ENCODE results near the gene TMEM53.

TMEM53 gene

DNA sequence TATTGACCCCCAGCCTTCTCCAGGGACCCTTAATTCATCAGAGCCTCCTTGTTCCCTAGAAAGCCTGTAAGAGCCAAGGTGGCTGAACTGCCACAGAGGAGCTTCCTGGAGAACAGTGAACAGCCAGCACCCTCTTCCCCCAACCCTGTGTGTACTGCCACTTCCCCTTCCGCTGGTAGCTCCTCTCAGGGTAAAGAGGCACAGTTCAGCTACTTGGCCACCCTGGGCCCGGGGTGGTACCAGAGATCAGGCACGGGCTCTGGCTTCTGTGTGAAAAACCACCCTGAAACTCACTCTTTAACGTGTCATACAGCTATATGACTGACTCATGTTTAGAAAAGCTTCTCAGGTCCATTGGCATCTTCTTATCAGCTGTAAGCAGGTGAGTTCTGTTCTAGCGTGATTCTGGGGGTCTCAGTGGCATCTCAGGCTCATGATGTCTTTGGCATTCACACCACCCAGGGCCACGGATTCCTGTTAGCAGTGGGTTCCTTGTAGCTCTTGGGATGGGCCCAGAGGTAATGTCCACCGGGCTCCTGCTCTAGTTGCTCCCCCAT lies 22.6 kb upstream of the TMEM53 start:
- DNase-seq (ENCODE audit: low read depth): no peak

DNA sequence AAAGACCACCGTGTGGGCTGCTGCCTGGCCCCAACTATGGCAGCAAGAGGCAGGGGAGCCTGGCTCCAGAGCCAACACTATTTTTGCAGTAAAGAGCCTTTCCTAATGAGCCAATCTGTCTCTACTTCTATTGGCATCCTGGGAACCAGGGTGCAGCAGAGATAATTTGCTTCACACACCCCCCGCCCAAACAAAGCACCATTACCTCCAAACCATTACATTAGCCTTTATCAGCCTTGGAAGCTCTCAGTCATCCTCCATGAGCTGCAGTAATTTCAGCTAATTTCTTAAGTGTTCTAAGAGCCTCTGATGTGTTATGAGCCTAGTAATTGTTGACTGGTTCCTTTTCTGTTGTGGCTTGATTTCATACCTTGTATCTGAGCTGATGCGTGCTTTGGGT lies 21.8 kb upstream of the TMEM53 start:
- DNase-seq (ENCODE audit: low read depth): no peak

DNA sequence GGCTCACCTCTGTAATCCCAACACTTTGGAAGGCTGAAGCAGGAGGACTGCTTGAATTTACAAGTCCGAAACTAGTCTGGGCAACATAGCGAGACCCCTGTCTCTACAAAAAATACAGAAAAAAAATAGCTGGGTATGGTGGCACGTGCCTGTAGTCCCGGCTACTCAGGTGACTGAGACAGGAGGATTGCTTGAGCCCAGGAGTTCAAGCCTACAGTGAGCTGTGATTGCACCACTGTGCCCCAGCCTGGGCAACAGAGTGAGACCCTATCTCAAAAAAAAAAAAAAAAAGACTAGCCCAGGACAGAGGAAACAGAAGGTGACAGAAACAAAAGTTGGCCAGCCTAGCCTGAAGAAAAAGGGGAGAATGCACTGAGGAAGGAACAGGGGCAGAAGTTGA lies 21.4 kb upstream of the TMEM53 start:
- no peak for DNase-seq (ENCODE audit: low read depth)

DNA sequence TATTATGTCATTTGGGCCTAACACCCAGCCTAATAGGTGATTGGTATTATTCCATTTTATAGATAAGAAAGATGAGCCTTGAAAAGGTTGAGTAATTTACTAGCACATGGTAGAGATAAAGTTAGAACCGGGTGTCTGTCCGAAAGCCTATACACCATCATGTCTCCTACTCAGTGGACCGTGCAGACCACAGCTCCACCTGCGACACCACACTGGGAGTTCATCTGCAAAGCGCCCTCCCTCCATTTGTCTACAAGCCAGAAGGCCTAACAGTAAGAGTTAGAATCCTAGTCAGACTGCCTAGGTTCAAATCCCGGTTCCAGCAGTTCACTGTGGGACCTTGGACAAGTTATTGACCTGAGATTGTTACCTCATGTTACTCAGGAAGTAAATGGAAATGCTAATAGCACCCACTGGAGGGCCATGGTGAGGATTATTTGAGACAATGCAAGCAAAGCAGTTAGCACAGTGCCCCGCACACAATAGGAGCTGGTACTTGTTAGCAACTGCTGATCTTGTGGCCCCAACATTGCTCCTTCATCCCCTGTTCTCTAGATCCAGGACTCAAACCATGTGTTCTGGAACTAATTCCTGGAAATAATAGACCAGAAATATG lies 20.7 kb upstream of the TMEM53 start:
- no peak for DNase-seq (ENCODE audit: low read depth)

DNA sequence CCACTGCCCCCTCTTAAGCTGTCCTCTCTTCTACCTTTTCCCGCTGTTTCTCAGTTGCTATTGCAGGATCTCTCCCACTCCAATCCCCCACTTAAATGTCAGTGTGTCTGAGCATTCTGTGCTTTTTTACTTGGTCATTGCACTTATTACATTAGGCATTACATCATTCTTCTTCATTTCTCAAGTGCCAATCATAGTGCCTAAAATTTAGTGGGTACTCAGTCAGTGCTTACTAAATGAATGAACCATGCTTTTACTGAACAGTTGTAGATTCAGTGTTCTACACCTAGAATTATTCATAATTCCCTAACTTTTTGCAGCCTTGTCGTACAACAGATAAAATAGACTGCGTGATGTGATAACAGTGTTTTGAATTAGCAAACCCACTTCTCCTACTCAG lies 19.6 kb upstream of the TMEM53 start:
- DNase-seq (ENCODE audit: low read depth): no peak

DNA sequence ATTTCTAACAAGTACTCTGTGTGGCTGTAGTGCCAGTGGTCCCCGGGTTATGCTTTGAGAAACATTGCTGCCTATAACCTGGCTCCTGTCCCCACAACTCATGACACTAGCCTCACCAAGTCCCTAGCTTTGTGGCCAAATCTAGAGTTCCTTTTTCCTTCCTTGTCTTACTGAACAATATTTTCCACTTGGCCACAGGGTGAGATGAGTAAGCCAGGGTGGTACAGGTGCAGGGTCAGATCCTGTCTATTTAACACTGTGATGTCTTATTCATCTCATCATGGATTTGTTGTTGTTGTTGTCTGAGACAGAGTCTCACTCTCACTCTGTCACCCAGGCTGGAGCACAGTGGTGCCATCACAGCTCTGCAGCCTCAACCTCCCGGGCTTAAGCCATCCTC lies 18.9 kb upstream of the TMEM53 start:
- DNase-seq (ENCODE audit: low read depth): no peak

DNA sequence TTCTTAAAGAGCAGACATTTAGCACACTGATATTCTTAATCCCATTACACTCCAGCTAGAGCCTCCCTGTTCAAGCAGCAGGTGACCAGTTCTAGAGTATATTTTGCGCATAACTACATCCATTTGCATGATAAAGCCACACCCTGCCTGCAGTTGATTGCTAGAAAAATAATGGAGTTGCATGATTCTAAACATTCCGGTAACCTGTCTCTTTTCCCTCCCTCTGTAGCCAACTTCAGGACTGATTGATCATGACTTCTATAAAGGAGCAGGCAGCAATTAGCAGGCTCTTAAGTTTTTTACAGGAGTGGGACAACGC lies 15.1 kb upstream of the TMEM53 start:
- DNase-seq (ENCODE audit: low read depth): no peak

DNA sequence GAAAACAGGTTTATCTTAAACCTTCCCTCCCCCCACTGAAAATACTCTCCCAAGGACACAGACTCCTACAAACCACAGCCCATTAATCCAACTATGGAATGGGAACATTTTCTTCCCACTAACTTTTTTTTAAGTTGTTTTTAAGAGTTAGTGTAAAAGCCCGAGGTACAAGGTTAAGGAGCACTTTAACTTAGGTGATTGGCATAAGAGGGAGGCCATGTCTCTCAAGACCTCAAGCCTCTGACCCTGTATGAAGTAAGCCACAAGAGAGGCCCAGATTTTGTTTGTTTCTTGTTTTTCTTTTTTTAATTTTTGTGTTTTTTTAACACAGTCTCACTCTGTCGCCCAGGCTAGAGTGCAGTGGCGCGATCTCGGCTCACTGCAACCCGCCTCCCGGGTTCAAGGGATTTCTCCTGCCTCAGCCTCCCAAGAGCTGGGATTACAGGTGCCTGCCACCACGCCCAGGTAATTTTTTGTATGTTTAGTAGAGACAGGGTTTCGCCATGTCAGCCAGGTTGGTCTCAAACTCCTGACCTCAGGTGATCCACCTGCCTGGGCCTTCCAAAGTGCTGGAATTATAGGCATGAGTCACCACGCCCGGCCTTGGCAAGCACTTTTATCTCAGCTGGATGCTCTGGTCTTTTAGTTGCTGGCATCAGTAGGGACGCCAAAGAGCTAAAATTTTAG lies 14.6 kb upstream of the TMEM53 start:
- no peak for DNase-seq (ENCODE audit: low read depth)

DNA sequence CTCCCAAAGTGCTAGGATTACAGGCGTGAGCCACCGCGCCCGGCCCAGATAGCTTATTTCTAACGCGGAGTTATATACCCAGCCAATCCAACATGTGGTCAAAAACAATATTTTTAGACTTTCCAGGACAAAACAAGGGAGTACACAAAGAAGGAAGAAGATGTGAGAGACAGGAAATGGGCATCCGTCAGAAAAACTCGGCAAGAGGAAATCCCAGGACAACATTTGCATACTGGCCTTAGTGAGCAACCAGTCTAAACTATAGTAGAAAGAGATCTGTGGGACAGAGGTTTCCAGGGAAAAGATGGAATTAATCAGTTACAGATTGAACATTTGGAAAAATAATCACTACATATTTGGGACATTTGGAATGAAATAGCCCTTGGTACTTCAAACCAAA lies 11.6 kb upstream of the TMEM53 start:
- no peak for DNase-seq (ENCODE audit: low read depth)

DNA sequence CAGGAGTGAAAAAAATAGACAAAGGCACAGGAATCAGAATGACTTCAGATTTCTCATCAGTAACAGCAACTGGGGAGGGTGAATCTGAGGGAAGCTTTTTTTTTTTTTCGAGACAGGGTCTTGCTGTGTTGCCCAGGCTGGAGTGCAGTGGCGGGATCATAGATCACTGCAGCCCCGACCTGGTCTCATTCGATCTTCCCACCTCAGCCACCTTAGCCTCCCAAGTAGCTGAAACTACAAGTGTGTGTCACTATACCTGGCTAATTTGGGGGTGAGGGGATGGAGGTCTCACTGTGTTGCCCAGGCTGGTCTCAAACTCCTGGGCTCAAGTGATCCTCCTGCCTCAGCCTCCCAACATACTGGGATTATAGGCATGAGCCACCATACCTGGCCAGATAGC lies 10.9 kb upstream of the TMEM53 start:
- DNase-seq (ENCODE audit: low read depth): no peak

DNA sequence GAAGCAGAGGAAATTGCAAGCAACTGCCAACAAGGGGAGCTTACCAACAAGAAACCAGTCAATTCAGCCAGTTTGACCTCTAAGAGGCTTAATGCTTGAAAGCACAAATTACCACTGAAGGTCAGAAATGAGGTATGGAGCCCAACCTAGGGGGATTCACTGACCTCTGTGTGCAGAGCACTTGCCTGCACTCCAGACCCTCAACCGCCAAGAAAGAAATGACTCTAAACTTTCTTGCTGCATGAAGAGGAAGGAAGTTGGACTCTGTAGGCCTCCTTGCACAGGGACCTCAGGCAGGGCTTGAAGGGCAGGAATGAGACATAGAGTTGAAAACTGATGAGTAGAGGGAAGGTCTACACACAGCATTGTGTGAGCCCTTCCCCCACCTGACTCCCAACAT lies 10.2 kb upstream of the TMEM53 start:
- no peak for DNase-seq (ENCODE audit: low read depth)

DNA sequence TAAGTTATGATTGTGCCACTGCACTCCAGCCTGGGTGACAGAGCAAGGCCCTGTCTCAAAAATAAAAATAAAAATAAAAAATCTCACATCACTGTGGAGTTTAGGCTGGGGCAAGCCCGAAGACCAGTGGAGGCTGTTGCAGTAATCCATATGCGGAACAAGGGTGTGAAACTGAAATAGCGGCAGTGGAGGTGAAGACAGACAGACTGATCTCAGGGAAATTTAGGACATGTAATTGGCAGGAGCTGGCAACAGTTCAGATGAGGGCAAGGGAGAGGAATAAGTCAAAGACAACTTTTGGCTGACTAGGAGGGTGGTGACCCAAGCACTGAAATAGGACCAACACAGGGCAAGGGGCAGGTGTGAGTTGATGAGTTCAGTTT lies 8.6 kb upstream of the TMEM53 start:
- DNase-seq (ENCODE audit: low read depth): no peak

DNA sequence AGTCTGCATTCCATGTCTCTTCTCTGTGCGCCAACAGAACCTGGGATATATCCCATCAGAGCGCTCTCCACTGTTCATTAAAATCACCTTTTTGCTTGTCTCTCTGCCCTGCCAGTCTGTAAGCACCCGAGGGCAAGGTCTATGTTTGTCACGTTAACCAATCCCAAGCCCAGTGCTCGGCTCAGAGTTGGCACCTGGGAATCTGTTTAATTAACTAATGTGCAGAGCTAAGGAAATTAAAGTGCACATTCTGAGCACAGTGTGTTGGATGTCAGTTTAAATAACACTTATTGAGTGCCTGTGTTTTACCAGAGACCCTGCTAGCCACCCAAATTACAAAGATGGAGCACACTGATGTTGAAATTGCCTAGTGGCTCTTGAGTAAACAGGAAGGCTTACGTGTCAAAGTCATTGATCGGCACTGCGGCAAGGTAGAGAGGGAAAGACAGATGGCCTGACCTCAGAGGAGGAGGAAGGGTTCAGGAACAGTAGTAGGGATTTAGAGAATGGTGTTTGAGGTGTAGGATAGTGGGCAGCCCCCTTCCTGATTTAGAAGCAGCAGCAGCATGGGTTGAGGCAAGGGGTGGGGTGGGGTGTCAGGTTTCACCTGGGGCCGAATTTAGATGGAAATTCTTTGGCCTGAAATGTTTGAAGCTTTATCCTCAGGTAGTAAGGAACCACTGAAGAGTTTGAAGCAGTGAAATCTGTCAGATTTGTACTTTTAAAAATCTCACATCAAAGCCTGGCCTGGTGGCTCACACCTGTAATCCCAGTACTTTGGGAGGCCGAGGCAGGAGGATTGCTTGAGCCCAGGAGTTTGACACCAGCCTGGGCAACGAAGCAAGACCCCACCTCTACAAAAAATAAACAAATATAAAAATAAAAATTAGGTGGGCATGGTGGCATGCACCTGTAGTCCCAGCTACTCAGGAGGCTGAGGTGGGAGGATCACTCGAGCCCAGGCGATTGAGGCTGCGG lies 7.9 kb upstream of the TMEM53 start:
- no peak for DNase-seq (ENCODE audit: low read depth)

DNA sequence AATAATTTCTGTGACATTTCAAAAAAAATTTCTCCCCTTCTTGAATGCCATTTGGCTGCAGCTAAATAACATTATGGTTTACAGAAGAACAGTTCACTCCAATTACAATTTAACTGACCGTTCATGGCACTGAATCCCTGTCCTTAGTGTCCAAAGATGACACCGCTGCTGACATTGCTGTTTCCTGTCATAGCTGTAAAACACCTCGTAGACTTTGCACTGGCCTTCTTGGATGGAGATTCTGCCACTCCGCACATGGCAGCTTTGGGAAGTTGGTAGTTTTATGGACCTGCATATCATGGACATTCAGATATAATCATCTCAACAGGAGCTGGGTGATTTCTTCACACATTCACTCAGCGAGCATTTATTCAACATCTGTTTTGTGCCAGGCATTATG lies 5.2 kb upstream of the TMEM53 start:
- DNase-seq (ENCODE audit: low read depth): no peak

DNA sequence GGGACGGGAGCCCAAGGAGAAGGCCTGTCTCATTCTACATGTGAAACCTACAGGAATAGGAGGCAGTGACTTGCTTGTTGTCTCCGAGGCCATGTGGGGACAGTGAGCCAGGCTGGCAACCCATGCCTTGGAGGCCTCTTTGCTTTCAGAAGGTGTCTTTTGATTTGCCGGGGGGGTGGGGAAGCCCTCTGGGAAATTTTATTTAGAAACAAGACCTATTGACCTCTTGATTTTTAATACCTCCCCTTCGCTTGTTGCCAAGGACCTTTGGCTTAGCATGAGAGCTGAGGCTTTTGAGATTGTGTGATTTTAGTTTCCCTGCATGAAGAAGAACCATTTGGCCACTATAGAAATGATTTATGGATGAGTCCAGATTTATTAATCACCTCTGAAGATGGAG lies 4.3 kb upstream of the TMEM53 start:
- no peak for DNase-seq (ENCODE audit: low read depth)

DNA sequence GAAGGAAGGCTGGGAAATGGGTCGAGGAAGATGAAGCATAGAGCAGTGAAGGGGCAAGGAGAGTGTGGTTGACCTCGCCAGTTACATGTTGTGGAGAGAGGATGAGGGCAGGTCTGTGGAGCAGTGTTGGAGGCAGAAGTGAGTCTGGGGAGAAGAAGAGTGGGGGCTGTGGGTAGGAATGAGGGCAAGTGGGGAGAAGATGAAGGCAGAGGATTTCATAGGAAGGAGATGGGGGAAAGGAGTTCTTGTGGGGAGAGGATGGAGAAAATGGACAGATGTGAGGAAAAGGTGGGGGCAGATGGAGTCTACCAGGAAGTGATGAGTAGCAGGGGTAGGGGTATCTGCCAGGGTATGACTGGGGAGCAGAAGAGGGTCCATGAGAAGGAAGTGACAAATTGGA lies 3.8 kb upstream of the TMEM53 start:
- no peak for DNase-seq (ENCODE audit: low read depth)

DNA sequence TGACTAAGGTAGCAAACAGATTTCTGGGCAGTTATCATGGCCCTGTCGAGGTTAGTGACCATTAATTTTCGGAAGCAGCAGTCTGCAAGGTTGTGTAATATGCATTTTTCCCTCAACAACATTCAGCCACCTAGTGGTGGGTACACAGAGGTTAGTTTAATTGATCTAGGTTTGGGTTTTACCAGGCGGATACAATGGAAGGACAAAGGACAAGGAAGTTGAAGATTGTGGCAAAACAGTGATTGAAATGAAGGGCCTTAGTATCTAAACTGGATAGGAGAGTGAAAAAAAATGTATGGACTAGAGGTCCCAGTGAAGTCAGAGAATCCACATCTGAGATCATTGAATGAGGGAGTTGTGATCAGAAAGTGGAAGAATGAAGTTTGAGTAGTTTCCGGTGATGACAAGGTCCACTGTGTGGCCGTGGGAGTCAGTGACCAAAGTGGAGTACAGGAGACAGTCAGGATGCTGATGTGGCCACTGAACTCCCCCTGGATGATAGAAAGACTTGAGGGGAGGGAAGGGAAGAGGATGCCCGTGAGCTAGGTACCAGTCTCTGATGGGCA lies 3.0 kb upstream of the TMEM53 start:
- no peak for DNase-seq (ENCODE audit: low read depth)

DNA sequence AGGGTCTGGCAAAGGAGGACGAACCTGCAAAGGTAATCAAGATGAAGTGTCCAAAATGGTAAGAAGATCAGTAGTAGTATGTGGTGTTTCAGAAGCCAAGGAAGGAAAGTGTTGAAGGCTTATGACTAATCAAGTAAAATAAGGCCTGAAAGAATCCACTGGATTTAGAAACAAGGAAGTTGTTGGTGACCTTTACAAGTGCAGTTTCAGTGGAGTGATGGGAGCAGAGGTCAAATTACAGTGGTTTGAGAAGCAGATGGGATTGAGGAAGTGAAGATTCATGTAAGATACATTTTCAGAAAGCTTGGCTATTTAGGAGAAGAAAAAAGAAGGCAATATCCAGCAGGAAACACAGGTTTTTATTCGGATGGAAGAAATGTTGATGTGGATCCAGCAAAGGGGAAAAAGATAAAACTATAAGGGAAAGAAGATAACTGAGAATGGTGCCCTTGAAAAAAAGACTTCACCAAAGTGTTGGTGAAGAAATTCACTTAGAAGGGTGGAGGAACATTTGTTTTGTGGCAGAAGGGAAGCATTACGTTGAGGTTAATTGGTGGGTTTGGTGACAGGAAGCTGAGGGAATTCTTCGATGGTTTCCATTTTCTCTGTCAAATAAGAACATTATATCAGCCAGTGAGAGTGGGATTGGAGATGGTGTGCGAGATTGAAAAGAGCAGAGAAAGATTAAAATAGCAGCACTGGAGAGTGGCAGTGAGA lies 2.4 kb upstream of the TMEM53 start:
- no peak for DNase-seq (ENCODE audit: low read depth)

DNA sequence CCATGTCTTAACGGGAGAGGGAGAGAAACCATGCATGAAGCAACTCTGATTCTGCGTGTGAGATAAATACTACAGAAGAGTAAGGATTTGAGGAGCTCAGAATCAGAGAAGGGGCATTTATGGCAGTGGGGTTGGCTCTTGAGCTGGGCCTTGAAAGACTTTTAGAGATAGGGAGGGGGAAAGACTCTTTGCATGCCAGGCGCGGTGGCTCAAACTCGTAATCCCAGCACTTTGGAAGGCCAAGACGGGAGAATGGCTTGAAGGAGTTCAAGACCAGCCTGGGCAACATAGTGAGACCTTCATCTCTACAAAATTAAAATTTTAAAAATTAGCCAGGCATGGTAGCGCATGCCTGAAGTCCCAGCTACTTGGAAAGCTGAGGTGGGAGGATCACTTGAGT lies 905 bp upstream of the TMEM53 start:
- DNase-seq (ENCODE audit: low read depth): no peak

DNA sequence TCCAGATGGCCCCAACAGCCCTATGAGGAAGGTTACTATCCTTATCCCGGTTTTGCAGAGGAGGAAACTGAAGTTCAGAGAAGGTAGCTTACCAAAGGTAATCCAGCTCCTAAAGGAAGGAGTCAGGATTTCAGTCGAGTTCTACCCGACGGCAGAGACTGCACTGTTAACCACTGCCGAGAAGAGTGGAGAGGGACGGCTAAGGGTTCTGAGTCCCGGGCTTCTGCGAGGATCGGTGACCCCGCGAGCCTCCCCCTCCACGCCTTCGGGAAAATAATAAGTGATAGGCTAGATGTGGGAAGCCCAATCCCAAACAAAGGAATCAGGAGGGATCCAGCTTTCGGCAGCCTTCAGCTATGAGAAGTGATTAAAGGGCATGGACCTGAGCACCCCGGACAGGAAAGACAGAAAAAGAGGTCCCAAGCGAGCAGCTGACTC lies 587 bp downstream of the TMEM53 start:
- no peak for DNase-seq (ENCODE audit: low read depth)

DNA sequence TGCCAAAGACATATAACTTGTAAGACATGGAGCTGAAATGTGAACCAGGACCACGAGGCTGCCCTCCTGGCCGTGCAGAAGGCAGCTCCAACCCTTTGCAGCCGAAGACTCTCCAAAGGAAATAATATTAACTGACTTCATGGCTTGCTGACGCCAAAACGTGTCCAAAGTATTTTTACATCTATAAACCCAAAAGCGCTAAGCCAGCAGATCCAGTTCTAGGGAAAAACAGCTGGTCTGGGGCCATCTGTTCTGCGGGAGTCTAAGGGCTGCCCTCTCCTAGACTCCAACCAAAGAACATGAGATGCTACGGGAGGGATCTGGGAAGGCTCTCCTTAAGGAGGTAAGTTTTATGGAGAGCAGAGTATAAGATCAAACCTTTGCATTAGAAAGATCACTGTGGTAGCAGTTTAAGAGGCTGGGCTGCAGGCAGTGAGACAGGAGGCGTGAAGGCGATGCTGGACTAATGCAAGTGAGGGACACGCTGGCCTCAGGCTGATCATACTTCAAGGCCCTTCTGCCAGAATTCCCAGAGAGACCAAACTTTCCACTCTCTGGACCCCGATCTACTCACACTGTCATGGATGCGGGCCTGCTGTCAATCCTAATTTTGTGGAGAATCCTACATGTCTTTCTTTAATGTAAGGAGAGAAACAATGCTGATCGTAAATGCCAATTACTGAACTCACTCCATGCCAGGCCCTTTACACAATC lies 1.2 kb downstream of the TMEM53 start:
- DNase-seq (ENCODE audit: low read depth): no peak
